Measurements from ENCODE around the gene DXO. TPM values are rescaled to one million over a fixed set of nuclear protein-coding genes. Genes with fewer than 3 reads are reported as not detected.
"Not testable (repeated sequence)": the region's sequence is repeated elsewhere in the genome, so short reads cannot be mapped to it uniquely, and the experiment has no call there.

The DXO gene
- polyA plus RNA-seq, 4 donors, result 28.9 to 30.7 (median 29.5) TPM

GRCh38 chr6:31980195-31980876 lies 8.4 kb upstream of the DXO start:
- not testable (repeated sequence) for DNase-seq (ENCODE audit: low read depth in 4 of 4, low spot score in 3 of 4)

- no peak for DNase-seq (ENCODE audit: low read depth in 4 of 4, low spot score in 3 of 4)
Measured at GRCh38 chr6:31979238-31979898, 7.4 kb upstream of the DXO start.

GRCh38 chr6:31978831-31979230 lies 6.9 kb upstream of the DXO start:
- no peak for DNase-seq (ENCODE audit: low read depth in 4 of 4, low spot score in 3 of 4)

GRCh38 chr6:31977816-31978431 lies 6.0 kb upstream of the DXO start:
- DNase-seq (ENCODE audit: low read depth in 4 of 4, low spot score in 3 of 4), result no peak

- DNase-seq (ENCODE audit: low read depth in 4 of 4, low spot score in 3 of 4), result not testable (repeated sequence)
Measured at GRCh38 chr6:31976065-31976464, 4.1 kb upstream of the DXO start.

- no peak for DNase-seq (ENCODE audit: low read depth in 4 of 4, low spot score in 3 of 4)
Measured at GRCh38 chr6:31972709-31973350, 892 bp upstream of the DXO start.

GRCh38 chr6:31971279-31971992 lies 502 bp downstream of the DXO start:
- DNase-seq (ENCODE audit: low read depth in 4 of 4, low spot score in 3 of 4), result no peak

GRCh38 chr6:31970604-31971271 lies 1.2 kb downstream of the DXO start:
- no peak for DNase-seq (ENCODE audit: low read depth in 4 of 4, low spot score in 3 of 4)

GRCh38 chr6:31969712-31970603 lies 2.0 kb downstream of the DXO start:
- DNase-seq (ENCODE audit: low read depth in 4 of 4, low spot score in 3 of 4), result no peak

GRCh38 chr6:31968791-31969711 lies 2.9 kb downstream of the DXO start:
- no peak for DNase-seq (ENCODE audit: low read depth in 4 of 4, low spot score in 3 of 4)

GRCh38 chr6:31968326-31968725 lies 3.6 kb downstream of the DXO start:
- no peak for DNase-seq (ENCODE audit: low read depth in 4 of 4, low spot score in 3 of 4)

GRCh38 chr6:31967926-31968320 lies 4.0 kb downstream of the DXO start:
- no peak for DNase-seq (ENCODE audit: low read depth in 4 of 4, low spot score in 3 of 4)

GRCh38 chr6:31966997-31967925 lies 4.7 kb downstream of the DXO start:
- DNase-seq (ENCODE audit: low read depth in 4 of 4, low spot score in 3 of 4), result no peak

GRCh38 chr6:31966506-31966905 lies 5.4 kb downstream of the DXO start:
- DNase-seq (ENCODE audit: low read depth in 4 of 4, low spot score in 3 of 4), result no peak

- DNase-seq (ENCODE audit: low read depth in 4 of 4, low spot score in 3 of 4), result no peak
Measured at GRCh38 chr6:31965700-31966099, 6.2 kb downstream of the DXO start.

- no peak for DNase-seq (ENCODE audit: low read depth in 4 of 4, low spot score in 3 of 4)
Measured at GRCh38 chr6:31963921-31964320, 8.0 kb downstream of the DXO start.

GRCh38 chr6:31961616-31962015 lies 10.3 kb downstream of the DXO start:
- no peak for DNase-seq (ENCODE audit: low read depth in 4 of 4, low spot score in 3 of 4)
